ENCODE data around the gene HOMER2. TPM values are rescaled to one million over a fixed set of nuclear protein-coding genes. Genes with fewer than 3 reads are reported as not detected.

The HOMER2 gene
- total and polyA plus RNA-seq, 9 of the 15 experiments (the other 6 are each of a cell fraction or from before 2014, with no cell fraction given), result 0.13 to 0.47 (median 0.29) TPM; not detected in 1

DNA sequence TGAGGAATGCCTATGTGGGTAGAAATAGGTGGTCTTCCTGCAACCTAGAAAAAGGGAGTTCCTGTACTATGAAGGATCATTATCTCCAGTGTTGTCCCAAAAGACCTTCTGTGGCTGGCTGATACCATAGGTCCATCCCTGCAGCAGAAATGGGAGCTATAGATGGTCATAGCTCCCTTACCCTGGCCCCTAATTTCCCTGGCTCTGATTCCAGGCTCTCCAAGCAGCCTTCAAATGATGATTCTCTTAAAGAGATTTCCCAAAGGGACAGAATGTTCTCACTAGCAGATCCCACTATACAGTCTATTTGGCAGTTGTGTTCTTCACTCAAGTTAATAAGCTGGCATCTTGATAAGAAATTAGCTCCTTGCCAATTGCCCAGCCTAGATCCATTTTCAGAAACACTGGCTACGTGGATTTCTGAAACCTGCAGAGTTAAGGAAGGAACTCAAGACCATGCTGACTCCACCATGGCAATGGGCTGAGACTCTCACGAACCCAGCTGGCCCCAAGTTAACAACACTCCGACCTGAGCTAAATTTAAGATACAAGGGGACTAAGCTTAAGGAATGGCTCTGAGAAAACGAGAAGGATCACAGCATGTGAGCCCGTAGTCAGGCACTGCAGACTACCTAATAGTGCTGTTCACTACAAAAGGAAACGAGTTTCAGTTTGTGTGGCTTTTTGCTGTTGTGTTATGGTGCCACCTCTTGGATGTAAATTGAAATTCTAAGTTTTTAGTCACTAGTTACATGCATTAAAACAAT, 47.6 kb upstream of the HOMER2 start:
- in situ Hi-C loops (cut with MboI), result loop anchor here (5.0 kb wide), 1 partner anchor 468 kb away; no protein-coding TSS in a partner anchor
- intact Hi-C loops (cut with micrococcal nuclease), result loop anchor here (1.0 to 2.0 kb wide), 3 partner anchors 151 to 461 kb away; no protein-coding TSS in a partner anchor
- H2AFZ ChIP-seq (ENCODE audit: low read depth, low read length), result peak overlapping the region; percentile 57
- TF ChIP-seq RB1 (IDR thresholded peaks at IDR 0.05; ENCODE audit: low read depth) (0 out of 2 replicates have a peak, but pooled peaks have one; percentile 9), JUND (IDR thresholded peaks at IDR 0.05; ENCODE audit: borderline replicate concordance, low read depth, low read length) (no peak; the same call in 1 of the 2 replicates), JUND (tag; IDR thresholded peaks at IDR 0.05; ENCODE audit: borderline replicate concordance, low read depth, low read length) (peak; percentile 11; the same call in 1 of the 3 replicates), ARNT (IDR thresholded peaks at IDR 0.05) (peak in 1 of 2 experiments; percentile 66; a peak in 2 of 4 replicates), CTCF (IDR thresholded peaks at IDR 0.05 in 2 of 3, conservative IDR thresholded peaks at IDR 0.05 in 1 of 3; ENCODE audit: insufficient read depth in 2 of 3, low read depth in 1 of 3, low read length in 3 of 3) (peak; percentile 56 to 83 (median 65)), RAD21 (CRISPR knock-in tag; conservative IDR thresholded peaks at IDR 0.05 in 1 of 2, IDR thresholded peaks at IDR 0.05 in 1 of 2) (peak; percentile 91 to 96), NR0B1 (IDR thresholded peaks at IDR 0.05; ENCODE audit: partially characterized antibody) (no peak), GABPB2 (CRISPR knock-in tag; conservative IDR thresholded peaks at IDR 0.05) (no peak), ATF1 (CRISPR knock-in tag; IDR thresholded peaks at IDR 0.05) (no peak), ATF1 (tag; IDR thresholded peaks at IDR 0.05) (no peak), HMBOX1 (IDR thresholded peaks at IDR 0.05) (peak; percentile 73), MECOM (CRISPR knock-in tag; IDR thresholded peaks at IDR 0.05) (no peak), EP400 (IDR thresholded peaks at IDR 0.05) (0 out of 2 replicates have a peak, but pooled peaks have one; percentile 25)

More for the DNA sequence above, 47.6 kb upstream of the HOMER2 start:
- Histone ChIP-seq H3K27me3 (ENCODE audit: control insufficient read depth in 2 of 2, insufficient read depth in 2 of 2, low read length in 2 of 2) (no peaks in the 10 kb centered on the region), H3K9ac (ENCODE audit: insufficient read depth in 1 of 2, low read depth in 2 of 2, low read length in 2 of 2) (peak overlapping the region in 1 of 2 experiments; percentile 5; a peak in 1 of 4 replicates), H3K9me3 (replicated peaks; ENCODE audit: control insufficient read depth, insufficient read depth, low read depth, low read length) (no peaks in the 10 kb centered on the region), H3K4me2 (ENCODE audit: insufficient read depth, low read length) (peak overlapping the region; percentile 59), H3K4me3 (no peak overlapping the region), H3K27ac (ENCODE audit: extremely low read depth, low read depth, low read length) (peak overlapping the region; percentile 2; the same call in 1 of the 3 replicates), H3K36me3 (ENCODE audit: control insufficient read depth, insufficient read depth, low read length) (peaks cover 4% of the 10 kb centered on the region; the same call in 1 of the 3 replicates), H3K4me1 (replicated peaks in 1 of 2; ENCODE audit: control insufficient read depth in 2 of 2, insufficient read depth in 2 of 2, low read length in 2 of 2) (peaks cover 0 to 5% of the 10 kb centered on the region in 2 experiments; a peak in 2 of 5 replicates), H4K20me1 (replicated peaks; ENCODE audit: control insufficient read depth, insufficient read depth, low read length) (no peaks in the 10 kb centered on the region), H3K9me1 (ENCODE audit: control insufficient read depth, insufficient read depth, low read length) (no peaks in the 10 kb centered on the region), H3K79me2 (ENCODE audit: control insufficient read depth, insufficient read depth, low read length) (no peaks in the 10 kb centered on the region)
- ATAC-seq (peak; percentile 92), DNase-seq (ENCODE audit: extremely low read depth in 1 of 4, low spot score in 3 of 4) (peak; percentile 27 to 67 (median 42)), FAIRE-seq (peak; percentile 92)
- ChIA-PET CTCF (ENCODE audit: low intra/inter-chr PET ratio) (interaction anchor here (0.8 to 2.1 kb wide), 3 partner anchors 151 to 415 kb away, joined by 3 to 14 read pairs (median 6); no protein-coding TSS in a partner anchor), POLR2A (interaction anchor here (0.6 to 1.3 kb wide), 3 partner anchors 26 to 460 kb away, joined by 3 to 4 read pairs (median 3); partner anchors contain the start of gene RPS17)
- WGBS (ENCODE audit: insufficient coverage, low coverage, missing lambda C conversion rate), result 22% methylated on average over 6 of the region's 6 CpGs
- BruUV-seq (replicated peaks), result no TSS peak

All from K562 (cell line).